ENCODE measurements around the gene CD274.
"Not testable (repeated sequence)": the region's sequence is repeated elsewhere in the genome, so short reads cannot be mapped to it uniquely, and the experiment has no call there.

The CD274 gene

DNA sequence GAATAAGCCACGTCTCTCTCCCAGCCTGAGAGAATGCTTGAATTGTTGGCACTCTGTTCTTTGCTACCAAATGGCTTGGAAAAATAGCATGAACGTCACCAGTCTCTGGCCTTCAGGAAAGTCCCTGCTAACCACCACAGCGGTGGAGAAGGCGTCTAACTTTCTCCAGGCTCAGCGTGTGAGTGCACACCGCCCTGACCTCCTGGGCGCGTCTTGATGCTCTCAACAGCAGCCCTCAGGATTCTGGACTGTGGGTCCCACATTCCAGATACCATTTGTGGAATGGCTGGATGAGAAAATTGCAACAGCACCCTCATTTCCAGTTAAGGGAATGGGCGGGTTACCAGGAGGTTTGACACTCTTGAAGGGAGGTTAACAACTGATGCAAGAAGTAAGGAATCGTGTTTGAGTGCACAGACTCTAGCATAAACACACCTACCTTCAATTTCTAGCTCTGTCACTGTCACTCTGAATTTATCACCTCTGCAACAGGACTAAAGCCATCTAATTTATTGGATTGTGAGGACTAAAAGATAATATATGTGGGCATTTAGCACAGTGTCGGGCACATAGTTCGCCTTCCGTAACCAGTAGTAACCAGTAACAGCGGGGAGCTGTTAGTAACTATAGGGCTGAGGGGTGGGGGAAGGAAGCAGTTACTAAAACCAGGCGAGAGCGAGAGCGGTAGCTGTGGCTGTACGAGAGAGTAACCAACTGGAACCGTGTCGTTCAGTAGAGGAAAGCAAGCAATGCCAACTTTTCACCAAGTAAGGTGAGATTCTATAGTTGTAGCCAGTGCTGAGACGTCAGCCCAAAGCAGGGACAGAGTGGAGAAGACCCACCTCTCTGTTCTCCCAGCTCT lies 11.8 kb upstream of the CD274 start:
- no peak for DNase-seq

DNA sequence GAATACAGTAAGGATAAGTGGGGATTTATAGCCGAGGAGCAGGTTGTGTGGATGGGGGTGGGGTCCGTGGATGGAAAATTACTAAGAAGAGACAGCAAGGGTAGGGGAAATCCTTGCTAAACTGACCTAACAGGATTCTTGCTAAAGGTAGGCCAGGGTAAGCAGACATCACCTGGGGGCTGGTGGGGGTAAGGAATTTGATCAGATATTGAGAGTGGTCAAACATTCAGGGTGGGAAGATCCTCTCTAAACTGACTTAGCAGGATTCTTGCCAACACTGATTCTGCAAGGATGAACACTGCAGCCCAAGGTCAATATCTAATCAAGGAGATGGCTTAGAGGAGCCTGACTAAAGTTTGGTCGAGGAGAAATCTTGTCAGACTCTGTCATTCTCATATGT lies 9.9 kb upstream of the CD274 start:
- no peak for DNase-seq

DNA sequence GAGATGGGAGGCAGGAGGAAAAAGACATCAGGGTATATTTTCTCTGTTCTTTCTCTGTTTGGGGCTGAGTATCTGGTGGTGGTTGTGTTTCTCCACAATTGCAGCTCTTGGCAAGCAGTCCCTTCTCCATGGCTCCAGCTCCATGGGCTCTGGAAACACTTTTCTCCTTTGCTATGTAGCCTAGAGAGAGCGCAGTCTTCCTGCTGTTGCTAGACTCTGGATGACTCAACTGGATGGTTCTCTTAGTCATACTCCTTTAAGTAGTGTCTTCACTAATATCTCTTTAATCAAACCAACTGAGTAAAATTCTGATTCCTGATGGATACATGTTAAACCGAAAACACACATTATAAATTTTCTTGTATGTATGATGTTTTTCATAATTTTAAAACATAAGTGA lies 9.3 kb upstream of the CD274 start:
- DNase-seq, result no peak

DNA sequence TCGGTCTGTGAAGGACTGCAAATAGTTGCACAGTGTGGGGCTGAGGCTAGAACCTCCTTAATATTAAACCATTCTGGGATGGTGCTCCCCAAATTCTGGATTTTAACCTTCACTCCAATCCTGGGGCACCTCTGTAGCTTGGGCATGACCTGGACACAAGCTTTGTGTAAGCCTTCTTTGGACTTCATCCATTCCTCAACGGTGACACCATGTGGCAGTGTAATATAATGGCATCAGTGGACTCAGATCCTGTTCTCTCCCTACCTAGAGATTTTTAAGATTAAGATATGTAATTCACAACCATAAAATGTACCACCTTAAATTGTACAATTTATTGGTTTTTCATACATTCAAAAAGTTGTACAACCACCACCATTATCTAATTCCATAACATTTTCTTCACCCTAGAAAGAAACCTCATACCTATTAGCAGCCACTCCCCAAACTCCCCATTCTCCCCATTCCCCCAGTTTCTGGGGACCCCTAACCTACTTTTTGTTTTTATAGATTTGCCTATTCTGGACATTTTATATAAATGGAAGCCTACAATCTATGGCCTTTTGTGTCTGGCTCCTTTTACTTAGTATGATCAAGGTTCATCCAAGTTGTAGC lies 7.8 kb upstream of the CD274 start:
- DNase-seq, result peak; percentile 42

DNA sequence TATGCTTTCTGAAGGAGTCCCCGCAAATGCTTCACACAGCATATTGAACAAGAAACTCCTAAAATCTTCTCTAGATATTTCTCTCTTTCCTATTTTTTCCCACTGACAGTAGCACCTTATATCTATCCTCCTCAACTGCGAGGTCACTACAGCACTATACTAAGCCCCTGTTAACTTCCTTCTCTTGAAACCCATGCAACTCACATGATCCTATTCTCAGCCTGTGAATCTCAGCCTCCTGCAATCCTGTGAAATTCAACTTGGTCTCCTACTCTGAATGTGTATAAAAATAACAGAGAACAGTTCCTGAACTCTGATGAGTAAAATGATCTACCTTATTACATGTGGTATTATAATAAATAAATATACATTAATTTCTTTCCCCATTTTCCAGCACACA lies 6.5 kb upstream of the CD274 start:
- DNase-seq, result no peak

DNA sequence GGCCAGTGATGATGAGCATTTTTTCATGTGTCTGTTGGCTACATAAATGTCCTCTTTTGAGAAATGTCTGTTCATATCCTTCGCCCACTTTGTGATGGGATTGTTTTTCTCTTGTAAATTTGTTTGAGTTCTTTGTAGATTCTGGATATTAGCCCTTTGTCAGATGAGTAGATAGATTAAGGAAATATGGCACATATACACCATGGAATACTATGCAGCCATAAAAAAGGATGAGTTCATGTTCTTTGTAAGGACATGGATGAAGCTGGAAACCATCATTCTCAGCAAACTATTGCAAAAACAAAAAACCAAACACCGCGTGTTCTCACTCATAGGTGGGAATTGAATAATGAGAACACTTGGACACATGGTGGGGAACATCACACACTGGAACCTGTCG lies 5.2 kb upstream of the CD274 start:
- DNase-seq, result not testable (repeated sequence)

DNA sequence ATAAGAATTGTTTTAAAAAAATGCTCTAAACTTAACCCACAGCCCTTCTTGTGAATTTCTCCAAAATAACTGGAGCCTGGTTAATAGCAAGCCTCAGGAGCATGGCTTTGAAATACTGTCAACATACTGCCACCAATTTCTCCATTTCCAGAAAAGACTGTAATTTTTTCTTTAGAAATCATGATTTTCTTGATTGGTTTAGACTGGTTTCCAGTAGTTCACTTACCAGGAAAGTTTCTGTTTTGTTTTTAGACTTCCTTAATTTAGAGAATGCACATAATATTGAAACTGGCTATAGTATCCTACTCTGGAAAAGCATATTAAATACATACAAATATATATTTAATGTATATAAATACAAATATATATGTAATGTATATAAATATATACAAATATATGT lies 4.5 kb upstream of the CD274 start:
- no peak for DNase-seq

DNA sequence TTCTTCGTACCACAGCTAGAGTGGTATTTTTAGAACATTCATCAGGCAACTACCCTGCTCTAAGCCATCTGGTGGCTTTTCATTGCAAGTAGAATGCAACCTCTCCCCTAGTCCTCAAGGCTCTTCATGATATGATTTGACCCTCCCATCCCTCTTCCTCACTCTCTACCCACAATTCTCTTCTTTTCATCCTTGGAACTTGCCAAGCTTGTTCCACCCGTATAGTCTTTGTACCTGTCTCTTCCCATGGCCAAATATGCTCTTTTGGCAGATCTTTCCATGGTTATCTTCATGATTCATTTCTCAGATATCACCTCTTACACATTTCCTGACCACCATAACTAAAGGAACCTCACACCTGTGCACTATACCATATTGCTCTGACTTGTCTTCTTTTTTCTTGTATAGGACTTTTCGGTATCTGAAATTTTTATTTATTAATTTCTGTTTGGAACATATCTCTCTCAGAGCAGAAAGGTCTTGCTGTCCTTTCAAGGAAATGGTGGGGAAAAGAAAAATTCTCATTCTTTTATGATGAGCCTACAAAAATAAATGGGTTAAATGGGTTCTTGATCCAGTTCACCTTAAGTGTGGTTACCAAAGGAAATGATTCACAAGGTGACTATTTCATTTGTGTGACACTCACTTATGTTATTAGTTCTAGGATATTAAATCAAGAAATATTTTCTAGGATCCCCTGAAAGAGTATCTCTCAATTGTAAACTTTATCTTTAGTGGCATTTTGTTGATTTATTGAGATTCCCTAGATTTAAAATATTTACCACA lies 3.7 kb upstream of the CD274 start:
- no peak for DNase-seq

DNA sequence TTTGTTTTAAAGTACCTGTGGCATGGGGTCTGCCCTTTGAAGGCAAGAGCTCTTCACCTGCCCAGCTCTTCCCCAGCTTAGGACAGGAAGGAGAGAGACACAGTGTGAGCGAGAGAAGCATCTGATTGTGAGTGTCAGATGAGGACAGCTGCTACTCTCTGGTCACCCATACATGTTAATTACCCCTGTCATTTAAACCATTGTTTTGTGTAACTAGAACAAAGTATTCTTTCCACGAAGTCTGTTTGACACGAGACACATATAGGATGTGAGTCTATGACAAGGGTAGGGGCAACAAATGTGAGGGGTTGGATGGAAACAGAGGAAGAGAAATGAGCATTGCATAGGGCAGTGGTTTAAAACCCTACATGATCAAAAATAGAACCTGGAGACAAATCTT lies 3.0 kb upstream of the CD274 start:
- no peak for DNase-seq

DNA sequence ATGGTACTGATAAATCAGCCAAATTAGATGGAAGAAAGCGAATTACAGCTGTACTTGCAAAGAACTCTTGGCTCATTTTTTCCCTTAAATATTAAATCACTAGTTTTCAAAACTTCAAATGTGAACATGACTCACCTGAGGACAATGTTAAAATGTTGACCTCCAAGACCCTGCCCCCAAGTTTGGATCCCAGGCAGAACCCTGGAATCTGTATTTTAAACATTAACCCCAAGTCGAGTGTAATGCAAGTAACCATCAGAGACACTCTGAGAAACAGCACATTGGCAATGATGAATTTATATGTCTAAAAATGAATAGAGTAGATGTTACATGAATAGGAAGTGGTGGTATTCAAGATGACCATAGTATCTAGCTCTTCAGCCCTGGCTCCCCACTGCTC lies 2.3 kb upstream of the CD274 start:
- DNase-seq, result no peak

DNA sequence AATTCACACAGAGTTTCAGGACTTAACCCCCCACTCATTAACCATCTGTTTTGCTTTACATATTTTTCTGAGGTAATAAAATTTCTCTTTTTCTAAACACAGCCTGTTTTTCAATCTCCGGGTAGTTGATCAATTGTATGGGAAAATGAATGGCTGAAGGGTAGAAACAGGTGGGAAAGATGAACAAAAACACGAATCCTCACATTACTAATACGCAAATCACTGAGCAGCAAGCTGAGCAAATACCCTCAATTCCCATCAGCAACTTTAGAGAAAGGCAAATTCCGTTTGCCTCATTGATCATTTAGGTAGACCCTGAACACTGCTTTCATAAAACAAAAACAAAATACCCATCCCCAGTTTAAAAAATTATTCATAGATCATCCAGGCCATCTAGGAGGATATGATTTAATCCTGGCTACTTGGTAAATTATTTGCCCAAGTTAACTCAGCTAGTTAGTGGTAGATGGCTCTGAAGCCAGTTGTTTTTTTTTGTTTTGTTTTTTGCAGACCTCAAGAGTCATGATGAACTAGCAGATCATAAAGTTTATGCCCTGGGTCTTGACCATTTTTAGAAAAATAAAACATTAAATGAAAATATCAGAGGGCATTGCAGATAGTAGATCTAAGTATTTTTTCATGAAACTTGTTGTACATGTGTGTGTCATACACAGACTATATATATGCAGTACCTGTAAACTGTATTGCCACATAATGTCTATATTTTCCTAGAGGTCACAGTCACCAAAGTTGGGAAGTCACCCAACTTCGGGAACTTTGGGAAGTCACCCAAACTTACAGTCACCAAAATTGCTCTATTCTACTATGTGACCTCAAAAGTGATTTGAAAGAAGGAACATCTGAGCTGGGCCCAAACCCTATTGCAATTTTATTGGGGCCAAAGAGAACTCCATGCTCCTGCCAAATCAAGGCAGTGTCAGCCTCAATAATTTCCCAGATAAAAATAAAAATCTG lies 1.6 kb upstream of the CD274 start:
- no peak for DNase-seq

DNA sequence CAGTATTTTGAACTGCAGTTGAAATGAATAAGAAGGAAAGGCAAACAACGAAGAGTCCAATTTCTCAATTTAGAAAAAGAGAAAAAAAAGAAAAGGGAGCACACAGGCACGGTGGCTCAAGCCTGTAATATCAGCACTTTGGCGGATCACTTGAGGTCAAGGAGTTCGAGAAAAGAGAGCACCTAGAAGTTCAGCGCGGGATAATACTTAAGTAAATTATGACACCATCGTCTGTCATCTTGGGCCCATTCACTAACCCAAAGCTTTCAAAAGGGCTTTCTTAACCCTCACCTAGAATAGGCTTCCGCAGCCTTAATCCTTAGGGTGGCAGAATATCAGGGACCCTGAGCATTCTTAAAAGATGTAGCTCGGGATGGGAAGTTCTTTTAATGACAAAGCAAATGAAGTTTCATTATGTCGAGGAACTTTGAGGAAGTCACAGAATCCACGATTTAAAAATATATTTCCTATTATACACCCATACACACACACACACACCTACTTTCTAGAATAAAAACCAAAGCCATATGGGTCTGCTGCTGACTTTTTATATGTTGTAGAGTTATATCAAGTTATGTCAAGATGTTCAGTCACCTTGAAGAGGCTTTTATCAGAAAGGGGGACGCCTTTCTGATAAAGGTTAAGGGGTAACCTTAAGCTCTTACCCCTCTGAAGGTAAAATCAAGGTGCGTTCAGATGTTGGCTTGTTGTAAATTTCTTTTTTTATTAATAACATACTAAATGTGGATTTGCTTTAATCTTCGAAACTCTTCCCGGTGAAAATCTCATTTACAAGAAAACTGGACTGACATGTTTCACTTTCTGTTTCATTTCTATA lies 602 bp upstream of the CD274 start:
- DNase-seq, result no peak

DNA sequence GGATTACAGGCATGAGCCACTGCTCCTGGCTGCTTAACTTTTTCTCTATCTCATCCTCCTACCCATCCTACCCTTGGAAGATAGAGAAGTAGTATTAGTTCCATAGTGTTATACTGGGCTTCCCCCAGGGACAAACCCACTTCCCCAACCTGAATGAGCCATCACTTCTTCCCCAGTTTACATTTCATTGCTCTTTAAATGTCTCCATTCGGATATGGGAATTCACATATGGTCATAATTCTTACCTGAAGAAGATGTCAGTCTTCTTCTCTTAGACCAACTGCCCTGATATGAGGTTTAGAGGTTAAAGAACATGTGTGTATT lies 1.9 kb downstream of the CD274 start:
- no peak for DNase-seq

DNA sequence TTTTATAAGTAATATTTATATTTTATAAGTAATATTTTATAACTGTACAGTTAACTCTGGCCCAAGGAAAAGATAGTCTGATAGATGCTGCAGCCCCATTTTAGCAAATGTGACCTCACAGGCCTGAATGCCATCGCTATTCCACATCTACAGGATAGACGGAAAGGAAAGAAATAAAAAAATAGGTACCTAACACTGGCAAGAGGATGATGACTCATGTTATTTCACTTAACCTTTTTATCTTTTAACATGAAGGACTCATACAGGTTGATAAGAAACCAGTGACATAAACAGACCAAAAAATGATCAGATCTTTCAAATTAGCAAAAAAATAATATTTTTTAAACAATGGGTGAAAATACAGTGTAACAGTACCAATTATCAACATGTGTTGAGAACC lies 2.7 kb downstream of the CD274 start:
- DNase-seq, result no peak

DNA sequence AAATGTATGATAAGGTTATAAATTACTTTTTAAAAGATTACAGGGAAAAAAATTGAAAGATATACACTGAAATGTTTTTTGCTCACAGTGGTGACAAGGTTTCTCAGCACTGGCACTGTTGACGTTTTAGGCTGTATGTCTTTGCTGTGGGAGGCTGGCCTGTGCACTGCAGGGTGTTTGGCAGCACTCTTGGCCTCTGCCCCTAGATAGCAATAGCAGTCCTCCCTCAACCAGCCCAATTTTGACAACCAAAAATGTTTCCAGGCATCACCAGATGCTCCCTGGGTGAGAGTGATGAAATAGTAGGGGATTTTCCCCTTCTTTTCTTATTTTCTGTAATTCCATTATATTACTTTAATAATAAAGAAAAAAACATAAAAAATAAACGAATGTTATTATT lies 3.3 kb downstream of the CD274 start:
- no peak for DNase-seq

DNA sequence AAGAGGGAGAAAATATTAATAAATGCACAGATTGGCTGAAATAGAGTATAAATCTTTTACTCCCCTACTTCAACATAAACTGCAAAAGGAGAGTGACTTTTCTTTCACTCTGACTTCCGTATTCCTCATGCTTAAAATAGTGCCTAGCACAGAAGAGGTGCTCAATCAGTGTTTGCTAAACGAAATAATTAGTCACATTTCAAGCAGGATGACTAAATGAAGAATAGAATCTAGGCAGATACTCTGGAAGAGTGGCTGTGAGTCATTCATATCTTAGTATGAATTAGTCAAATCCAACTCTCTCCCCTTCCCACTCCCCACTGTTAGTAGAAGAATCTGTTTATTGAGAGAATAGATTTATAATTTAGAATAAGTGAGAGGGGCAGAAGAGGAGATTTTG lies 4.8 kb downstream of the CD274 start:
- DNase-seq, result no peak

DNA sequence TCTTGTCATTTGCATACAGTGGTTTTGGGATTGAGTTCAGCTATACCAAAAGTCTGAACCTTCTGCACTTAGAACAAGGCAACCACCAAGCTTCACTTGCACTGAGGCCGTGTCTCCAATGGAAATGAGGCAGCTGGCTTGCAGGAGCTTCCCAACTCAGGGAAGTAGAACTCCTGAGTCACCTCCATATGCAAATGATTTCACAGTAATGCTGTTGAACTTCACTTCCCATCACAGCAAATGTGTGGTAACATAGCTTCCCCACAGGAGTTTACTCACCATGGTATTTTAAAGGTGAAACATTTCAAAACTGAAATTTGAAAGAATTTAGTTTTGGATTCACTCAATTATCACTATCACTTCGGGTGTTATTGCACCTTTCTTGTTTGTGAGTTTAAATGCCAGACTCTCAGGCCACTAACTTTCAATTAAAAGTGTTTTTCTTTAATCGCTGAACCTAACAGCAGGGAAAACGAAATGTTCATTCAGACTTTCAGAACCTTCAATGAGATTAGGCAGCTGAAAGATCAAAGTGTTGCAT lies 9.0 kb downstream of the CD274 start:
- DNase-seq, result no peak

DNA sequence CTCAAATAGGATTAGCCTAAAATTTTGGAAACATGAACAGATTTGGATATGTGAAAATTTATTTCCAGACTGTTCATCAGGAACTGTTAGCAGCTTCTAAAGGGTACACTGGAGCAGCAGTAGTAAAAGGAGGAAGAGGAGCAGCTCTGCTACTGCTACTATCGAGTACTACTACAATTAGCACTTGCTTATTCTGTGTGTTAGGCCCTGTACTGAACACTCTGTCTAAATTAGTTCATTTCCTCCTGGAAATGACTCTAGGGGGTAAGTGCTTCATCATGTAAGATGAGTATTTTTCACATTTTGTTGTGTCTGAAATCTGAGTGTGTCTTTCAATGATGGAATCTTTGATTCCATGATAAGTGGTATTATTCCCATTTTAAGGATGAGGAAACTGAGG lies 9.8 kb downstream of the CD274 start:
- no peak for DNase-seq

DNA sequence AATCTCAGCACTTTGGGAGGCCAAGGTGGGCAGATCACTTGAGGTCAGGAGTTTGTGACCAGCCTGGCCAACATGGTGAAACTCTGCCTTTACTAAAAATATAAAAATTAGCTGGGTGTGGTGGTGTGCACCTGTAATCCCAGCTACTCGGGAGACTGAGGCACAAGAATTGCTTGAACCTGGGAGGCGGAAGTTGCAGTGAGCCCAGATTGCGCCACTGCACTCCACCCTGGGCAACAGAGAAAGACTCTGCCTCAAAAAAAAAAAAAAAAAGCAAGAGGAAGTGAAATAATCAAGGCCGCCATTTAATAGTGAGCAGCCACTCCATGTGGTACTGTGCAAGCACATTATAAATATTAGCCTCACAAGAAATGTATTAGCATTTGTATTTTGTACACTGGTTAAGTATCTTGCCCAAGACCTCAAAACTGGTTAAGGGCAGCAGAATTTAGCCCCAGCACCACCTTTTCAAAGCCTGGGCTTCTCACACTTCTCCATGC lies 14.5 kb downstream of the CD274 start:
- not testable (repeated sequence) for DNase-seq

DNA sequence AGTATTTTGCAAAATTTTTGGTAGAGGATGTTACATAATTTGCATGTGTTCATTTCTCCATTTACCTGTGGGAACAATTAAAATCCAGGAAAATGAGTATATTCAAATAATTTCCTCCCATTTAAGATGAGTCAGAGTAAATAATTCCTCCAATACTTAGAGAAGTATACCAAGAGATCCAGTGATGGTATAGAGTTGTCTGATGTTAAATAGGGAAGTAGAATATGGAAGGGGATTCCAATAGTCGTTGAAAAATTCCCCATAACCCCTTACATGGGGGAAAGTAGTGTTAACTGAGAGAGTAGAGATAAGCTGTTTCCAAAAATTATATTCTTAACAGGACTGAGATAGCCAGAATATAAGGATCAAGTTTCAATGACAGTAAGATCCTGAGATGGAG lies 15.7 kb downstream of the CD274 start:
- DNase-seq, result no peak

DNA sequence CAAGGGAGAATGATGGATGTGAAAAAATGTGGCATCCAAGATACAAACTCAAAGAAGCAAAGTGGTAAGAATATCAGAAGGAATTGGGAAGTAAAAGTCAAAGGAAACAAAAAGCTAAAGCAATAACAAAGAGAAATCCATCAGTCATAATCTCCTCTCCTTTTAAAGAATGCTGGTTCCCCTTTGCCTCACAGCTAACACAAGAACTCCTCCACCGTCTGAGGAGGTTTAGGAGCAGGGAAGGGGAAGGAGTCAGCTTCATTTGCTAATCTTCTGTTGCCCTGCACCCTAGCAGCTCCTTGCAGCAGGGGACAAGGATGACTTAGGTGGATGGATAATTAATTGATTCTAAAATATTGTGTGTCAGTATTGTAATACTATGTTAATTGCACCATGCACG lies 16.4 kb downstream of the CD274 start:
- DNase-seq, result no peak
